HEK293 (cell line): ENCODE data around the gene KIF26B.
A peak's percentile ranks its signal among the peaks of the same experiment; 100 is the strongest.

Experiments
- CTCF ChIA-PET: fragments of 350-600 bp; formaldehyde crosslinking; extraction: SDS; loops from one replicate; lab custom pipeline; 2021; ENCODE audit warnings: antibody characterized with exemption; lab: Yijun Ruan, JAX
- POLR2A ChIA-PET: fragments of 300-600 bp; formaldehyde crosslinking; extraction: SDS; loops from one replicate; lab custom pipeline; 2020; ENCODE audit warnings: antibody characterized with exemption, inconsistent platforms; lab: Yijun Ruan, JAX
- H3K27ac ChIP-seq: fragments of 200-500 bp; sonication (Bioruptor generic); 2 replicates; pipeline ENCODE4 v1.5.1; 2014; ENCODE audit warnings: low read depth, low read length, control low read depth, inconsistent platforms; ENCODE audit errors: extremely low read depth
- H3K36me3 ChIP-seq, 2 experiments: fragments of 200-500 bp in 1 of 2; sonication (Bioruptor generic) in 1 of 2; 1 replicate in 1 of 2; 2 replicates in 1 of 2; pipeline ENCODE4 v1.5.1; 2014 to 2017; ENCODE audit warnings: inconsistent platforms in 2 of 2, low read length in 2 of 2; ENCODE audit not compliant: control insufficient read depth in 2 of 2, insufficient read depth in 1 of 2
- H3K4me1 ChIP-seq: fragments of 200-500 bp; sonication (Bioruptor generic); 2 replicates; pipeline ENCODE4 v1.5.1; 2014; ENCODE audit warnings: mild to moderate bottlenecking, low read length, inconsistent platforms; ENCODE audit not compliant: control insufficient read depth, insufficient read depth
- H3K4me3 ChIP-seq: 2 replicates; pipeline ENCODE4 v1.5.1; 2011; ENCODE audit warnings: low read depth, mild to moderate bottlenecking, control low read depth, low read length, moderate library complexity
- H3K9me3 ChIP-seq: fragments of 200-500 bp; sonication (Bioruptor generic); 2 replicates; pipeline ENCODE4 v1.5.1; 2014; ENCODE audit warnings: low read depth, low read length, inconsistent platforms; ENCODE audit not compliant: control insufficient read depth, insufficient read depth
- GLIS1 ChIP-seq: fragments of 450-650 bp; formaldehyde crosslinking; IDR thresholded peaks from 2 replicates; pipeline ENCODE4 v1.5.1; 2016; ENCODE audit warnings: missing biosample characterization, missing genetic modification characterization
- IKZF3 ChIP-seq: fragments of 450-650 bp; IDR thresholded peaks from 2 replicates; pipeline ENCODE4 v1.5.0; 2018; ENCODE audit warnings: missing biosample characterization, mild to moderate bottlenecking, missing genetic modification characterization, moderate library complexity
- KLF10 ChIP-seq: fragments of 450-650 bp; IDR thresholded peaks from 2 replicates; pipeline ENCODE4 v1.5.1; 2018; ENCODE audit warnings: missing biosample characterization, mild to moderate bottlenecking, missing genetic modification characterization
- KLF8 ChIP-seq: fragments of 450-650 bp; formaldehyde crosslinking; IDR thresholded peaks from 2 replicates; pipeline ENCODE4 v1.5.1; 2016; ENCODE audit warnings: missing biosample characterization, missing genetic modification characterization
- PATZ1 ChIP-seq: fragments of 450-650 bp; formaldehyde crosslinking; IDR thresholded peaks from 2 replicates; pipeline ENCODE4 v1.5.1; 2016; ENCODE audit warnings: missing biosample characterization, missing genetic modification characterization
- SP3 ChIP-seq: fragments of 450-650 bp; formaldehyde crosslinking; IDR thresholded peaks from 2 replicates; pipeline ENCODE4 v1.5.1; 2016; ENCODE audit warnings: missing biosample characterization, missing genetic modification characterization
- ZFP37 ChIP-seq: fragments of 450-650 bp; formaldehyde crosslinking; IDR thresholded peaks from 2 replicates; pipeline ENCODE4 v1.5.1; 2016; ENCODE audit warnings: missing biosample characterization, missing genetic modification characterization
- ZNF175 ChIP-seq: fragments of 450-650 bp; formaldehyde crosslinking; IDR thresholded peaks from 2 replicates; pipeline ENCODE4 v1.5.1; 2016; ENCODE audit warnings: missing biosample characterization, missing genetic modification characterization
- ZNF23 ChIP-seq: fragments of 450-650 bp; formaldehyde crosslinking; IDR thresholded peaks from 2 replicates; pipeline ENCODE4 v1.5.1; 2016; ENCODE audit warnings: missing biosample characterization, missing genetic modification characterization, borderline replicate concordance
- ZNF366 ChIP-seq: fragments of 450-650 bp; formaldehyde crosslinking; conservative IDR thresholded peaks from 2 replicates; pipeline ENCODE4 v1.5.1; 2016; ENCODE audit warnings: missing biosample characterization, missing genetic modification characterization
- ZNF558 ChIP-seq: fragments of 450-650 bp; formaldehyde crosslinking; IDR thresholded peaks from 2 replicates; pipeline ENCODE4 v1.5.1; 2016; ENCODE audit warnings: missing biosample characterization, missing genetic modification characterization
- ZNF664 ChIP-seq: fragments of 450-650 bp; formaldehyde crosslinking; IDR thresholded peaks from 2 replicates; pipeline ENCODE4 v1.5.1; 2016; ENCODE audit warnings: missing biosample characterization, missing genetic modification characterization
- ZSCAN4 ChIP-seq: fragments of 450-650 bp; formaldehyde crosslinking; IDR thresholded peaks from 2 replicates; pipeline ENCODE4 v1.5.1; 2017; ENCODE audit warnings: missing biosample characterization, missing genetic modification characterization
- TF ChIP-seq, protein P1 (sequence below): fragments of 450-650 bp; formaldehyde crosslinking; optimal IDR thresholded peaks from 2 replicates; pipeline ENCODE3; 2016; ENCODE audit warnings: missing biosample characterization, mild to moderate bottlenecking, missing genetic modification characterization
- TF ChIP-seq, protein P2 (sequence below): fragments of 450-650 bp; formaldehyde crosslinking; IDR thresholded peaks from 2 replicates; pipeline ENCODE4 v1.5.1; 2016; ENCODE audit warnings: missing biosample characterization, missing genetic modification characterization, borderline replicate concordance

The KIF26B gene

GRCh38 chr1:245420926-245421325 lies 266.1 kb downstream of the KIF26B start:
- no peak overlapping the region for H3K27ac ChIP-seq
- no peak for TF ChIP-seq SP3 (tag by site-specific recombination)
- TF ChIP-seq GLIS1 (tag by site-specific recombination), result 0 out of 2 replicates have a peak, but pooled peaks have one; percentile 17
- CTCF ChIA-PET, result no interaction called here
- H3K9me3 ChIP-seq, result no peaks in the 10 kb centered on the region
- no peaks in the 10 kb centered on the region for H3K4me1 ChIP-seq
- POLR2A ChIA-PET, result no interaction called here
- no peaks in the 10 kb centered on the region for H3K36me3 ChIP-seq
- no peak overlapping the region for H3K4me3 ChIP-seq

DNA sequence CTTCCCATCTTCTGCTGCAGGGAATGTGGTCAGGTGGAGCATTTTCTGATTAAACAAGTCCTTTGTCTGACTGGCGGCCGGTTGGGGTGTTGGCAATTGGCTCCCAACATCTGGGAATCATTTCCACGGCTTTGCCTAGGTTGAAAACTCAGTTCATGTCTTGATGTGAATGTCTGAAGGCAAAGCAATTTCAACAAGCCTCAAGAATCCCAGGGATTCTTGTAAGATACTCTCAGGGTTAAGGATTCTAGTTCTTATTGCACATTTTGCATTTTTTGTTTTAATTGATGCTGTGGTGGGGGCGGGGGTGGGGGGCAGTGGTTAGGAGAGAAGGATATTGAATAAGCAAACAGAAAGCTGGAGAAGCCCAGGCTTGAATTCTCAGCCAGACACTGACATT lies 273.9 kb downstream of the KIF26B start:
- TF ChIP-seq ZNF366 (tag by site-specific recombination), result no peak
- TF ChIP-seq, protein P1, sequence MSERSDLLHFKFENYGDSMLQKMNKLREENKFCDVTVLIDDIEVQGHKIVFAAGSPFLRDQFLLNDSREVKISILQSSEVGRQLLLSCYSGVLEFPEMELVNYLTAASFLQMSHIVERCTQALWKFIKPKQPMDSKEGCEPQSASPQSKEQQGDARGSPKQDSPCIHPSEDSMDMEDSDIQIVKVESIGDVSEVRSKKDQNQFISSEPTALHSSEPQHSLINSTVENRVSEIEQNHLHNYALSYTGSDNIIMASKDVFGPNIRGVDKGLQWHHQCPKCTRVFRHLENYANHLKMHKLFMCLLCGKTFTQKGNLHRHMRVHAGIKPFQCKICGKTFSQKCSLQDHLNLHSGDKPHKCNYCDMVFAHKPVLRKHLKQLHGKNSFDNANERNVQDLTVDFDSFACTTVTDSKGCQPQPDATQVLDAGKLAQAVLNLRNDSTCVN (tag by site-specific recombination), result no peak
- no peak for TF ChIP-seq PATZ1
- TF ChIP-seq KLF10 (tag by site-specific recombination), result no peak
- no peak for TF ChIP-seq KLF8
- TF ChIP-seq ZNF664 (tag by site-specific recombination), result no peak
- TF ChIP-seq, protein P2, sequence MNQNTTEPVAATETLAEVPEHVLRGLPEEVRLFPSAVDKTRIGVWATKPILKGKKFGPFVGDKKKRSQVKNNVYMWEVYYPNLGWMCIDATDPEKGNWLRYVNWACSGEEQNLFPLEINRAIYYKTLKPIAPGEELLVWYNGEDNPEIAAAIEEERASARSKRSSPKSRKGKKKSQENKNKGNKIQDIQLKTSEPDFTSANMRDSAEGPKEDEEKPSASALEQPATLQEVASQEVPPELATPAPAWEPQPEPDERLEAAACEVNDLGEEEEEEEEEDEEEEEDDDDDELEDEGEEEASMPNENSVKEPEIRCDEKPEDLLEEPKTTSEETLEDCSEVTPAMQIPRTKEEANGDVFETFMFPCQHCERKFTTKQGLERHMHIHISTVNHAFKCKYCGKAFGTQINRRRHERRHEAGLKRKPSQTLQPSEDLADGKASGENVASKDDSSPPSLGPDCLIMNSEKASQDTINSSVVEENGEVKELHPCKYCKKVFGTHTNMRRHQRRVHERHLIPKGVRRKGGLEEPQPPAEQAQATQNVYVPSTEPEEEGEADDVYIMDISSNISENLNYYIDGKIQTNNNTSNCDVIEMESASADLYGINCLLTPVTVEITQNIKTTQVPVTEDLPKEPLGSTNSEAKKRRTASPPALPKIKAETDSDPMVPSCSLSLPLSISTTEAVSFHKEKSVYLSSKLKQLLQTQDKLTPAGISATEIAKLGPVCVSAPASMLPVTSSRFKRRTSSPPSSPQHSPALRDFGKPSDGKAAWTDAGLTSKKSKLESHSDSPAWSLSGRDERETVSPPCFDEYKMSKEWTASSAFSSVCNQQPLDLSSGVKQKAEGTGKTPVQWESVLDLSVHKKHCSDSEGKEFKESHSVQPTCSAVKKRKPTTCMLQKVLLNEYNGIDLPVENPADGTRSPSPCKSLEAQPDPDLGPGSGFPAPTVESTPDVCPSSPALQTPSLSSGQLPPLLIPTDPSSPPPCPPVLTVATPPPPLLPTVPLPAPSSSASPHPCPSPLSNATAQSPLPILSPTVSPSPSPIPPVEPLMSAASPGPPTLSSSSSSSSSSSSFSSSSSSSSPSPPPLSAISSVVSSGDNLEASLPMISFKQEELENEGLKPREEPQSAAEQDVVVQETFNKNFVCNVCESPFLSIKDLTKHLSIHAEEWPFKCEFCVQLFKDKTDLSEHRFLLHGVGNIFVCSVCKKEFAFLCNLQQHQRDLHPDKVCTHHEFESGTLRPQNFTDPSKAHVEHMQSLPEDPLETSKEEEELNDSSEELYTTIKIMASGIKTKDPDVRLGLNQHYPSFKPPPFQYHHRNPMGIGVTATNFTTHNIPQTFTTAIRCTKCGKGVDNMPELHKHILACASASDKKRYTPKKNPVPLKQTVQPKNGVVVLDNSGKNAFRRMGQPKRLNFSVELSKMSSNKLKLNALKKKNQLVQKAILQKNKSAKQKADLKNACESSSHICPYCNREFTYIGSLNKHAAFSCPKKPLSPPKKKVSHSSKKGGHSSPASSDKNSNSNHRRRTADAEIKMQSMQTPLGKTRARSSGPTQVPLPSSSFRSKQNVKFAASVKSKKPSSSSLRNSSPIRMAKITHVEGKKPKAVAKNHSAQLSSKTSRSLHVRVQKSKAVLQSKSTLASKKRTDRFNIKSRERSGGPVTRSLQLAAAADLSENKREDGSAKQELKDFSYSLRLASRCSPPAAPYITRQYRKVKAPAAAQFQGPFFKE, result no peak
- no peak for TF ChIP-seq ZNF23
- TF ChIP-seq ZFP37, result no peak
- TF ChIP-seq ZNF558, result no peak
- TF ChIP-seq IKZF3, result no peak
- TF ChIP-seq ZSCAN4, result no peak
- TF ChIP-seq ZNF175, result no peak
- no peak overlapping the region for H3K27ac ChIP-seq
- POLR2A ChIA-PET, result no interaction called here
- H3K4me3 ChIP-seq, result no peak overlapping the region
- H3K4me1 ChIP-seq, result no peaks in the 10 kb centered on the region
- no peaks in the 10 kb centered on the region for H3K36me3 ChIP-seq
- no peaks in the 10 kb centered on the region for H3K9me3 ChIP-seq
- CTCF ChIA-PET, result no interaction called here
